CD4-positive, alpha-beta T cell (primary cell): ENCODE data around the gene XDH. TPM values are rescaled to one million over a fixed set of nuclear protein-coding genes. Genes with fewer than 3 reads are reported as not detected.

Experiments used
- ATAC-seq: fragments of 200-7000 bp; cut with Tn5 transposase; one replicate; pipeline ENCODE4 v1.10.0; 2022; ENCODE audit warnings: mild to moderate bottlenecking; ENCODE audit not compliant: poor library complexity
- CTCF ChIA-PET: fragments of 350-600 bp; sonication (Branson Sonifier 250); formaldehyde crosslinking; loops from one replicate; lab custom pipeline; 2021; ENCODE audit warnings: antibody characterized with exemption, inconsistent platforms; lab: Charles Lee
- POLR2A ChIA-PET: fragments of 350-600 bp; sonication (Branson Sonifier 250); formaldehyde crosslinking; loops from one replicate; lab custom pipeline; 2021; ENCODE audit warnings: antibody characterized with exemption, inconsistent platforms; lab: Charles Lee
- DNase-seq, 14 experiments: peaks; one replicate each; pipeline ENCODE4 v3.0.0-alpha.2; 2013 to 2020; ENCODE audit warnings: mixed read lengths in 2 of 14
- H3K27ac ChIP-seq, 2 donors: one replicate each; pipeline versions ENCODE4 v1.5.1 to v1.7.0; 2013; ENCODE audit warnings: low read length in 2 of 2, low read depth in 1 of 2, mild to moderate bottlenecking in 1 of 2
- H3K27me3 ChIP-seq, 2 experiments: 1 replicate in 1 of 2; 2 replicates in 1 of 2; pipeline versions ENCODE4 v1.6.1 to v1.7.0; 2013; ENCODE audit warnings: low read length in 2 of 2, control low read depth in 1 of 2, mild to moderate bottlenecking in 1 of 2, moderate library complexity in 1 of 2; ENCODE audit not compliant: insufficient read depth in 2 of 2, control insufficient read depth in 1 of 2
- H3K36me3 ChIP-seq: one replicate; pipeline ENCODE4 v1.6.1; 2013; ENCODE audit warnings: low read length, control low read depth; ENCODE audit not compliant: insufficient read depth
- H3K4me1 ChIP-seq: one replicate; pipeline ENCODE4 v1.6.1; 2013; ENCODE audit warnings: low read length, control low read depth; ENCODE audit not compliant: insufficient read depth
- H3K4me3 ChIP-seq: one replicate; pipeline ENCODE4 v1.5.1; 2013; ENCODE audit warnings: mild to moderate bottlenecking, low read length, moderate library complexity
- H3K9me3 ChIP-seq, 2 experiments: 1 replicate in 1 of 2; 2 replicates in 1 of 2; pipeline versions ENCODE4 v1.6.1 to v1.7.0; 2013; ENCODE audit warnings: low read length in 2 of 2, mild to moderate bottlenecking in 2 of 2, control low read depth in 1 of 2, moderate library complexity in 1 of 2; ENCODE audit not compliant: control insufficient read depth in 1 of 2, insufficient read depth in 1 of 2
- H3K27ac Mint-ChIP-seq: one replicate; pipeline ENCODE4 v1.8.0; 2020; ENCODE audit warnings: mixed read lengths
- H3K27me3 Mint-ChIP-seq: one replicate; pipeline ENCODE4 v1.8.0; 2021; ENCODE audit warnings: mixed read lengths
- H3K36me3 Mint-ChIP-seq: one replicate; pipeline ENCODE4 v1.8.0; 2021; ENCODE audit warnings: low read depth, mixed read lengths
- H3K4me1 Mint-ChIP-seq: one replicate; pipeline ENCODE4 v1.8.0; 2021; ENCODE audit warnings: low read depth, mixed read lengths
- H3K4me3 Mint-ChIP-seq: one replicate; pipeline ENCODE4 v1.8.0; 2020; ENCODE audit warnings: mild to moderate bottlenecking, mixed read lengths
- H3K9me3 Mint-ChIP-seq: one replicate; pipeline ENCODE4 v1.8.0; 2020; ENCODE audit warnings: mixed read lengths
- CTCF ChIP-seq: fragments of 200-600 bp; IDR thresholded peaks from one replicate; pipeline ENCODE4 v1.8.0; 2022; ENCODE audit warnings: antibody characterized with exemption, mild to moderate bottlenecking
- intact Hi-C, 2 experiments: fragments of 100-400 bp; cut with DNase I in 1 of 2; cut with micrococcal nuclease in 1 of 2; formaldehyde crosslinking; loops; one replicate each; pipeline versions ENCODE4 v1.15.1 to v1.9.0; 2023 to 2025; cut with DNase I, micrococcal nuclease
- total RNA-seq, 174 experiments: library from RNA in 2 of 174; stranded (reverse) in 2 of 174; gene quantifications; one replicate each; pipeline ENCODE4 v1.2.3 and lab custom pipeline; 2021 to 2026

The XDH gene
- total RNA-seq, 2 experiments from 2014 or later = 0.05 TPM; not detected in 1

GRCh38 chr2:31359229-31359628 is 55.3 kb downstream of the XDH start:
- no peak overlapping the region for H3K4me3 Mint-ChIP-seq
- ATAC-seq (no peak), DNase-seq (no peak)
- POLR2A ChIA-PET = no interaction called here
- Histone ChIP-seq H3K27ac (no peak overlapping the region), H3K9me3 (no peaks in the 10 kb centered on the region), H3K4me1 (no peaks in the 10 kb centered on the region), H3K27me3 (peaks cover 5 to 11% of the 10 kb centered on the region in 2 experiments), H3K36me3 (no peaks in the 10 kb centered on the region), H3K4me3 (no peak overlapping the region)
- intact Hi-C loops = no loop called here
- no peaks in the 10 kb centered on the region for H3K4me1 Mint-ChIP-seq
- CTCF ChIA-PET = no interaction called here
- no peaks in the 10 kb centered on the region for H3K9me3 Mint-ChIP-seq
- no peak overlapping the region for H3K27ac Mint-ChIP-seq
- peaks cover 44% of the 10 kb centered on the region for H3K27me3 Mint-ChIP-seq
- H3K36me3 Mint-ChIP-seq = no peaks in the 10 kb centered on the region
- no peak for TF ChIP-seq CTCF

- intact Hi-C loops = no loop called here
- TF ChIP-seq CTCF = no peak
- peaks cover 12 to 17% of the 10 kb centered on the region in 2 experiments for H3K27me3 ChIP-seq
- ChIA-PET CTCF (no interaction called here), POLR2A (no interaction called here)
- DNase-seq = no peak
- no peaks in the 10 kb centered on the region for H3K4me1 ChIP-seq
- no peak overlapping the region for H3K4me3 Mint-ChIP-seq
- no peaks in the 10 kb centered on the region for H3K4me1 Mint-ChIP-seq
- peaks cover 2% of the 10 kb centered on the region for H3K9me3 Mint-ChIP-seq
- peaks cover 63% of the 10 kb centered on the region for H3K27me3 Mint-ChIP-seq
- H3K4me3 ChIP-seq = no peak overlapping the region
- no peaks in the 10 kb centered on the region for H3K36me3 Mint-ChIP-seq
- H3K9me3 ChIP-seq = peaks cover 0 to 3% of the 10 kb centered on the region in 2 experiments
- H3K36me3 ChIP-seq = no peaks in the 10 kb centered on the region
- no peak overlapping the region for H3K27ac ChIP-seq
- ATAC-seq = no peak
- H3K27ac Mint-ChIP-seq = no peak overlapping the region
These were observed 59.7 kb downstream of the XDH start for GRCh38 chr2:31354837-31355236.

- intact Hi-C loops = no loop called here
- no peak overlapping the region for H3K4me3 Mint-ChIP-seq
These were observed 61.4 kb downstream of the XDH start for GRCh38 chr2:31353179-31353578.

More at GRCh38 chr2:31353179-31353578, 61.4 kb downstream of the XDH start:
- Histone ChIP-seq H3K9me3 (peaks cover 0 to 3% of the 10 kb centered on the region in 2 experiments), H3K27me3 (peaks cover 12 to 17% of the 10 kb centered on the region in 2 experiments), H3K4me3 (no peak overlapping the region), H3K27ac (no peak overlapping the region), H3K4me1 (no peaks in the 10 kb centered on the region), H3K36me3 (no peaks in the 10 kb centered on the region)
- peaks cover 2% of the 10 kb centered on the region for H3K9me3 Mint-ChIP-seq
- no peaks in the 10 kb centered on the region for H3K4me1 Mint-ChIP-seq
- H3K27ac Mint-ChIP-seq = no peak overlapping the region
- H3K36me3 Mint-ChIP-seq = no peaks in the 10 kb centered on the region
- TF ChIP-seq CTCF = no peak
- peaks cover 63% of the 10 kb centered on the region for H3K27me3 Mint-ChIP-seq
- DNase-seq (no peak), ATAC-seq (no peak)
- POLR2A ChIA-PET = no interaction called here
- CTCF ChIA-PET = no interaction called here
